Stimulated activated CD4-positive, alpha-beta T cell treated with anti-CD3 and anti-CD28 coated beads, Interleukin-15, amount 100 ng/mL, for 48 hours (primary cell): ENCODE results near the gene JAG1.

Source experiments
- DNase-seq, 2 donors: peaks; one replicate each; pipeline ENCODE4 v3.0.0-alpha.2; 2020; ENCODE audit warnings: low read depth in 2 of 2

Gene JAG1

DNA sequence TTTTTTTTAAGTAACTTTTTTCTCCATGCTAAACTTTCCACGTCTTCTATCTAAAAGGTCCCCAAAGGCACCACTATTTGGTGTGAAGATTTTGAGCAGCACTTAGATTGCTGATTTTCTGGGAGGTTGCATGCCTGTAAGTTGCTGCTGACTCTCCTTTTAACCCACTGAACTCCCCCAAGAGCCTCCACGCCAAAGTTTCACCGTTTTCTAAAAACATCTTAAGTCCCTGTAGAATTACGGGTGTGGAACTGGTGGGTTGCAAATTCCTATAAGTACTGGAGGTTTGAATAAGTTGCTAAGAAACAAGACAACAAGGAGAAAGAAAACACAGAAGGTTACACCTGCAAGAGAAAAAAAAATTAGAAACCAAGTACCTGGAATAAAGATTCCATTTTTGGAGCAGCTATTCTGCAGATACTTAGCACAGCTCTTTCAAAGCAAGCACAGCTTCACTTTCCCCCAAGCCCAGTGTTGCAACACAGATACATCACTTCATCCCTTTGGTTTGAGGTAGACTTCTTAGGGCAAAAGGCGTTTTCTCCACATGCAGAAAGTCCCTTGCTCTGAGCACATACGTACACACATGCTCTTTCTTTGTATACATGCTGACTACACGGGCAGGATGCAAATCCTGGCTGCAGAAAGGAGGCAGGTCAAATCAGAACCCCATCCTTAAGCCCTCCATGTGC, 5.0 kb downstream of the JAG1 start:
- DNase-seq: no peak

DNA sequence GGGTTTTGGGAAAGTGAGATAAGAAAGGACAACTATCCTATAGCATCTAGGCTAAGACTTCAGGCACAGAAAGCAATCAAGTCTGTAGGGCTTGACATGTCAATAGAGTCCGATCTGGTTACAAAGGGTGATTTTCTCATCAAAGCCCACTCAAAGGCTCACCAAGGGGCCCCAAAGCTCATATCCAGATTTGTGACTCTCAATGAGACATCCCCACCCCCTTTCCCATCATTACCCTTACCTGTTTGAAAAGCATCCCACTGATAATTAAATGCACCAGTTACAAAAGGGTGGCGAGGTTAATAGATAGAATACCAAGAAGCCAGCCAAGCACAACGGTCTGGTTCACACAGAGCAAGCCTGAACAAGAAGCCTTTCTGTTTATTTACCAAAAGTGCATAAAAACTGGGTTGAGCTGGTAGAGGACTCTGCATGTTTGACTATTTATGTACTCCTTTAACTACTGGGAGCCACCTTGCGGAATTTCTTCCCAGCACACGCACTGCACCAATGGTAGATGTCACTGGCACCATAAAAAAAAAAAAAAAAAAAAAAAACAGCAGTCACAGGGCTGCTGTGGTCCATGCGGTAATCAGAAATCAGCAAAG, 6.1 kb downstream of the JAG1 start:
- no peak for DNase-seq

DNA sequence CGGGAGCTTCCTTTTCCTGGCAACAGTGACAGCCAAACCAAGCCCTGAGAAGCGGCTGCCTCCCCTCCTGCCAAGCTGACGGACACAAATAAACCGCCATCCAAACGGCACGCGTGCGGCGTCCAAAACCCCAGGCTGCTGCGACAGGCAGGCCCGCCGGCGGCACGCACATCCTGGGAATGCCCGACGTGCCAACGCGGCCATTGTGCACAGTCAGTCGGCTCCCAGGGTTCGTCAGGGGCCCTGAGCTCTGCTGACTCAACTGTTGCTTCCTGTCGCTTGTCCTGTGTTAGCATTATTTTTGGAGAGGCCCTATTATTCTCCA, 6.8 kb downstream of the JAG1 start:
- no peak for DNase-seq

DNA sequence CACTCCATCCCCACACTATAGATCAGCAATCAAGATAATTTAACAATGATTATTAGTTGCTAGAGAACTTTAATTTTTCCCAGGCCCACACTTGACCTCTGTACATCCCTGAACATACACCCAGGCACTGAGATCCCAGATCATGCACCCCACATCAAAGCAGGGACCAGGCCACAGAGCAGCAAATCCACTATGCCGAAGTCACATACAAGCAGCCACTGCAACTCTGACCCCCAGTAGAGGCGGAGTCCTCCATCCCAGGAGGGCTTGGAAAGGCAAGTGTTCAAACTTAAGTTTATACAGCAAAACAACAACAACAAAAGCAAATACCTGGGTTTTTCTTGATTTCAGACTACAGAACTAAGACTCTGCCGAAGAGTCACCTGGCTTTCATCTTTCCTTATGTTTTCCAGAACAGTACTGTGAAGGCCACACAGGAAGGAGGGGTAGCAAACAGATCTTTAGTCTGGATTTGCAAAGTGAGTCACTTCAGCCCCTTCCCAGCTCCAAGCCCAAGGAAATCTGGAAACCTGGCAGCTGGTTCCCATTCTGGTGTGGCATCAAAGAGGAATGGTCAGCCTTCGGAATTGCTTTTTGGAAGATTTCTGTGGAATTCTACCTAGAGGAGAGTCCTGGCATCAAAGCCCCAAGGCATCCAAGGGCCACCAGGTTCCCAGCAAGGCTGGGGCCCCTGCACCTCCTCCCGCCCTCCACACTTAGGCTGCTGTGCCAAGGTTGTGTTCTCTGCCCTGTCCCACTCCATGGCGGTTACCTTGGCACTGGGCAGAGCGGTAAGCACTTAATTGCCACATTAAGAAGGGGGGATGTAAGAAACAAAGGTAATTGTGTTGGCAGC, 7.3 kb downstream of the JAG1 start:
- no peak for DNase-seq

DNA sequence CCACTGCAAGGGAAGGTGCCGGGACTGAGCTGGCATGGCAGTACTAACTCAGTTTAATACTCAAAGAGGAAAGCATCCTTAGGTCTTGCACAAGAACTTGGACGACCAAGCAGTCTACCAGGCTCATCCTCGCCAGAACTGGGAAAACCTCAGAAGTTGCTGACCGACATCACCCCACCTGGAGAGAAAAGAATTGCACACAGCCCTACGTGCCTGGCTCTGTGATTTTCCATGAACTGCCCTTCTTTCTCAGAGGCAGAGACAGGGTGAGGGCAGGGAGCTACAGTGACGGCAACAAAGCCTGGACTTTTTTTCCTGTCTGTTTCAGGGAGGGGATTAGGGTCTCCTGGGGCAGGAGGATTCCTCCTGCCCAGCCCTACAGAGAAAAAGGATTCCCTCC, 8.0 kb downstream of the JAG1 start:
- DNase-seq: no peak

DNA sequence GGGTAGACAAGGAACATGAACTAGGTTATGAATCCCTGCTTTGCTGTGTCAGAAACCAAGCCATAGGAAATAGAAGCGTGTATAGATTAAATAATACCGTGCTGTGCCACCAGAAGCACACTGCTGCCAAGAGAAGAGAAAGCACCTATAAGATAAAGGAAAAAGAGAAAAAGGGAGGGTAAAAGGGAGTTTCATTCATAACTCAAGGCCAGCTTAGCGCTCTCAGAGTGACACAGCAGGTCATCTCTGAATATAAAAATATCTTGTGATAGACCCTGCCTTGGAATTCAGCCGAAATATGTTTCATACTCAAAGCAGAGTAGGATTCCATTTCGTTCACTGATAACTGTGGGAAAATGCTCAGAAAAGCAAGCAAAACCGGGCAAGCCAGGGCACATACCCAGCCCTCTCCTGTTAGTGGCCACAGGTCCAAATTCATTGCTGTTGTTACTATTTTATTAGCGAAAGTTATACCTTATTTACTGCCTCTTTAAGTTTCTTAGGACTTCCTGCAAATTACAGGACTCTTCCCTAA, 8.7 kb downstream of the JAG1 start:
- no peak for DNase-seq

DNA sequence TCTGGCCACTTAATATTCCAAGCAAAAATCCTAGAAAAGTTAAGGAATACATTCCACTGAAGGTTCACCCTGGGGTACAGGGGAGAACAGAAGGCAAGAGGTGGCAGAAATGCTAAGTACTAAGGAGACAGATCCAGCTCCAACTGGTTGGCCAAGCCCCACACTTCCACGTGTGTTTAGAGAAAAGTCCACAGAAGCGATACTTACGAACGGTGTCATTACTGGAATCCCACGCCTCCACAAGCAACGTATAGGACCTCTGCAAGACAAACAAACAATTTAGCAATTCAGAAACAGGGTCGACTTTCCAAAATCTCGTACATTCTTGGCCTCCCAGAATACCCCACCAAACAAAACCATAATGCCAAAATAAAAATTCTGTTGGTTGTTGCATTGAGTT, 10.0 kb downstream of the JAG1 start:
- DNase-seq: no peak

DNA sequence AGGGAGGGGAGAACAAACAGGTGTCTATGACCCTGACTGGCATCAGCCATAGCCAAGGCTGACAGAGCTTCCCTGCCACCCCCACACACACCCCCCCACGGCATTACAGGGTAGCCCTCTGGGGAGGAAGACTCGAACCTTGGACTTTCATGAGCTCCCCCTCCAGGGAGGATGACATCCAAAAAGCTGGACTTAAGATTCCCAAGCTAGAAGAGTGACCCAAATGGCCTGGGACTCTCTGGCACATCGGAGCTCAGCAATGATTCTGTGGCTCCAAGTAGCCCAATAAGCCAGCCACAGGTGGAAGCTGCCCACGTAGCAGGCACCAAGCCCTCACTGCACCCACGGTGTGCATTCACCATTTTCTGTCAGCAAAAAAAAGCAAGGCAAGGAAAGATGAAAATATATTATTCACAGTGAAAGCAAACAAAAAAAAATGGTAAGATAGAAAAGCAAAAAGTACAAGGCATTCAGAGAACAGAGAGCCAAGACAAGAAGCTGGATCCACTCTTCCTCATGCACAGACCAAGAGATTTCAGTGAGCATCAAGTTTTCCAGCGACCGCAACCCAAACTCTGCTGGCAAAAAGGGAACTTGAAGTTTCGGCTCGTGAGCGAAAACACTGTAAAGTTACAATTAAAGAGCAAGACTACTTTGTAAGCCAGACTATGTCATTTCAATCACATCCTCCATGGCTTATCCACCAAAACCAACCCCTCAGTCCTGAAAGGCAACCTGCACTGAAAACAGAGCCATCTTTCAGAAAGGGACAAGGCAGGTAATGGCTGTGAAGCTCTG, 10.9 kb downstream of the JAG1 start:
- no peak for DNase-seq

DNA sequence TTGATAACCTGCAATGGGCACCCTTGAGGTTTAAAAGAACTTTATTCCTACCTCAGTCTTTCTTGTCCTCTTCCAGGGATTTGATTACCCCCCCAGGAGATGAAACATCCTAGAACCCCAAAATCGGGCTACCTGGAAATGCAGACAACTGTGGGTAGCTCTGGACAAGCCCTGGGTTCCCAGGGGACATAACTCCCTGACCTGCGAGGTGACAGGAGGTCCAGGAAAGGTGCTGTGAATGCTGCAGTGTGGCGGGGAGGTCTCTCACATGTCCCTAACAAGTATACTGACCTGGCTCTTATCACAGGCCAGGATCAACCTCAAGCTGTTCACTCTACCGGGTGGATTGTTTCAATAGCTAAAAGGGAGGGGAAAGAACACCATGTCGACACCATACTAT, 11.6 kb downstream of the JAG1 start:
- no peak for DNase-seq

DNA sequence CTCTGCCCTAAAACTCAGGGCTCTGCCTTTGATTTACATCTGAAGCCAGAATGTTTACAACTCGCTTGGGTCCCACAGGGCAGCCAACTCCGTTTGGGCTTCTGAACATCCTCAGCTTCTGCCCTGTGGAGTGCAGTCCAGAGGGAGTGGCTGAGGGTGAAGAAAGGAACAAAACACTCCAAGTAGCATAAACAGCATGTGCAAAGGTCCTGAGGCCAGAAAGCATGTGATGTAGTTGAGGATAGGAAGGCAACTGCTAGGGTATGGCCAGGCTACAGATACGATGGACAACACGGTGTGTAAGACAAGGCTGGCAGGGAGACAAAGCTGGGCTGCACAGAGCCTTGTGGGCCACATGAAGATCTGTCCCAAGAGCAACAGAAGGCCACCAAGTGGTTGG, 12.5 kb downstream of the JAG1 start:
- no peak for DNase-seq

DNA sequence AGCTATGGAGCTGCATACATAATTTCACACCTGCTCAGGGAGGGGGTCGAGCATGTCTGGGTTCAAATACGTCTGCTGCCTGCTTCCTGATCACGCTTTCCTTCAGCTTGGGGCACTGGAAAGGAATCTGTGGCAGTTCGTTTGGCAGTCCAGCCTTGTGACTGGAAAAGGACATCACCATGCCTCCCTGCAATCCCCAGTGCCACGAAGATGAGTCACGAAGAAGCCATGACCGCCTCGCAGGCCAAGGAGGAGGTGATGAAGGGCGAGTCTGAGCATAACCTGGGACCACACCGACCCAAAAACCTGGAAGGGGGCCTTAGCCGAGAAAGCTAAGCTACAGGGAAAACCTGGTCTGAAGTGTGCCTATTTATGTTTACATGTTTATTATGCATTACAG, 13.1 kb downstream of the JAG1 start:
- DNase-seq: no peak

DNA sequence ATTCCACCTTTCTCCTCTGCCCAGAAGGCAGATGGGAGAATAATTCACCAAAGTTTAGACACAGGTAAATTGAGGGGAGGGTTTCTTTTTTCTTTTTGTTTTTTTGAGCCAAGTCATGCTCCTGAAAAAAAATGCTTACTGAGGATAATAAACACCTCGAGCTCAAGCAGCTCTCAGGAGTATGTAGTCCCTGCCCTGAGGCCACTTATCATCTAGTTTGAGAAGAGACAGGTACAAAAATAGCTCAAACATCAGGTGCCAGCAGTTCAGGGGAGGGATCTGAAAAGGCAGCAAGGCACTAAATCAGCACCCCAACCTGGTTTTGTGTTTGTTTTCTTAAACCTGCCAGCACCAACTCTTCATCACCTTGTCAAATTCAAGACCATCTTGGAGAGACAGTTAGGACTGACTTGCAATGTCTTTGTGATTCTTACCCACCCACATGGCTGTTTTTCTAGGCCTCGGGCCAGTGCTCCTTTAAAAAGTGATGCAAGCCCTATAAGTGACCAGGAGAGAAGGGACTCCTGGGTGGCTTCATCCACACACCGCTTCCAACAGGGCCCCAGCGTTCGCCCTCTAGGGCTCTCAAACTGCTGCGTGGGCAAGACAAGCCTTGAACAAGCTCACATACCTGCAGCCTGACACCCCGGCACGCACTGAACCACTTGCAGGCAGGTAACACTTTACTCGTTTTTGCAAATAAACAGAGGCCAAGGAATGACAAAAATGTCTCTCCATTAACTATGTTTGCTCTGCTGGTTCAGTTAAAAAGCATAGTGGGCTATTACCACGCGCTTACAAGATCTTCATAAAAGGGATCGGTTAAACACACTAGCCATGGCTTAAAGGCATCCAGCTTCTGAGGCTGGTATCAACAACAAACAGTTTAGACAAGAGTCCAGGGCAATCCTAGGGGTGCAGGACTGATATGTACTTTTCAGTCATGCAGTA, 13.9 kb downstream of the JAG1 start:
- DNase-seq: no peak

DNA sequence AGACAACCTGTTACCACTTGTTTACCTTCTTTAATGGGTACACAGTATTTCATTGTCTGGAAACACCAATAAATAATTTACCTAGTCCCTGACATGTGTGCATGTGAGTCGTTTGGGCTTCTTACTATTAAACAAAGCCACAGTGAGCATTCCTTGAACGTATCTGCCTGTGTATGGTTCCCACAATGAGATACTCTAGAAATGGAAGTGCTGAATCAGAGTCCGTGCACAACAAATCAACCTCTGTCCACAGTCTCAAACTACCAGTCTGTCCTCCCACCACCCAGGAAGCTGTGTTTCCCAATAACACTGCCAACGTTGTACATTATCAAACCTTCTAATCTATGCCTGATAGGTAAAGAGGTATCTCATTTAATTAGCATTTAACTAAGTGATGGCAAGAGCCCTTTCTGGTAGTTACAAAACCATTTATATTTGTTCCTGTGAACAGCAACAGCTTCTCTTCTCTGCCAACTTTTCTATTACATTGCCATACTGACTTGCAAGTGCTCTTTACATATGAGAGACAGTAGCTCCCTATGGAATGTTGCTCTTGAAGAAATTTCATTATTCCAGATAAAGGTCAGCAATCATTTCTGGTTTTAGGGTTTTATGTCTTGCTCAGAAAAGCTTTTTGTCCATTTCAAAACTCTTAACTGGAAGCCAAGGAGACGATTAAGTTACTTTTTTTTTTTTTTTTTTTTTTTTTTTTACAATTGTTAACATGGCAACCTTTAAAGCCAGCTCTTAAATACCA, 14.7 kb downstream of the JAG1 start:
- DNase-seq: no peak

DNA sequence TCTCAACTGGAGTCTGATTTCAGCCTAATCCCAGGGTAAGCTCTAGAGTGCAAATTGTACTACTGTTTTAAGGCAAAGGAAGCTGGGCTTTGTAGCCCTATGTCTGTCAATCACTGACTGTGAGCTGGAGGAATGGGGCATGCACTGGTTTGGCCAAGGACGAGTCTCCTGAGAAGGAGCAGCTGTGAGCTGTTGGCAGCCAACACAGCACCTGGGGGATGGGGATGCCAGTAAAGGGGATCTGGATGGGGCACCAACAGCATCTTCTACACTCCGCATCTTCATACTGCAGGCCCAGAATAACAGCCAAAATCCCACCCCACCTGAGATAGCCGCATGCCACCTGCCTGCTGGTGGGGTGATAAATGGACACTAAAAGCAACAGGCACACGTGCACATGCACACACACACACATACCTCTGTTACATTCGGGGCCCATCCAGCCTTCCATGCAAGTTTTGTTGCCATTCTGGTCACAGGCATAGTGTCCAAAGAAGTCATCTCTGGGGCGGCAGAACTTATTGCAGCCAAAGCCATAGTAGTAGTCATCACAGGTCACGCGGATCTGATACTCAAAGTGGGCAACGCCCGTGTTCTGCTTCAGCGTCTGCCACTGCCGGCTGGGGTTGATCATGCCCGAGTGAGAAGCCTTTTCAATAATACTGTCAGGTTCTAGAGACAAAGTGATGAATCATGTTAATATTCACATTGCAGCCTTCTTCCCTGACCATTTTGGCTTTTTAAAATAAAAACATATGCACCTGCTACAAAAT, 15.6 kb downstream of the JAG1 start:
- no peak for DNase-seq

DNA sequence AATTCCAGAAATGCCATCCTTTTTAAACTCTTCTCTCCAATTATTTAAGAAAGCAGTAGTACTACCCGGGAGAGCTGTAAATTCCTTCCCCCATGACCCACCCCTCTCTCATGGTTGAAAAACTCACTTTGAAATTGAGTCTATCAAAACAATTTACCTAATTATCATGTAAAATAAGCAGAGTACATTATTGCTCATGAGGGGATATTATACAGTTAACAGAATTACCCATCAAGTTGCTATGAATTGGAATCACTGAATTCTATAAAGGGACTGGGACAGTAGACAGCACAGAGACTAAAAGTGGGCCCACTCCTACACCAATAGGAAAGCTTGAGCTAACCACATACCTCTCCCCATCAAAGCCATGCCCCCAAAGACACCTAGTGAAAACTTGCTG, 16.3 kb downstream of the JAG1 start:
- DNase-seq: no peak

DNA sequence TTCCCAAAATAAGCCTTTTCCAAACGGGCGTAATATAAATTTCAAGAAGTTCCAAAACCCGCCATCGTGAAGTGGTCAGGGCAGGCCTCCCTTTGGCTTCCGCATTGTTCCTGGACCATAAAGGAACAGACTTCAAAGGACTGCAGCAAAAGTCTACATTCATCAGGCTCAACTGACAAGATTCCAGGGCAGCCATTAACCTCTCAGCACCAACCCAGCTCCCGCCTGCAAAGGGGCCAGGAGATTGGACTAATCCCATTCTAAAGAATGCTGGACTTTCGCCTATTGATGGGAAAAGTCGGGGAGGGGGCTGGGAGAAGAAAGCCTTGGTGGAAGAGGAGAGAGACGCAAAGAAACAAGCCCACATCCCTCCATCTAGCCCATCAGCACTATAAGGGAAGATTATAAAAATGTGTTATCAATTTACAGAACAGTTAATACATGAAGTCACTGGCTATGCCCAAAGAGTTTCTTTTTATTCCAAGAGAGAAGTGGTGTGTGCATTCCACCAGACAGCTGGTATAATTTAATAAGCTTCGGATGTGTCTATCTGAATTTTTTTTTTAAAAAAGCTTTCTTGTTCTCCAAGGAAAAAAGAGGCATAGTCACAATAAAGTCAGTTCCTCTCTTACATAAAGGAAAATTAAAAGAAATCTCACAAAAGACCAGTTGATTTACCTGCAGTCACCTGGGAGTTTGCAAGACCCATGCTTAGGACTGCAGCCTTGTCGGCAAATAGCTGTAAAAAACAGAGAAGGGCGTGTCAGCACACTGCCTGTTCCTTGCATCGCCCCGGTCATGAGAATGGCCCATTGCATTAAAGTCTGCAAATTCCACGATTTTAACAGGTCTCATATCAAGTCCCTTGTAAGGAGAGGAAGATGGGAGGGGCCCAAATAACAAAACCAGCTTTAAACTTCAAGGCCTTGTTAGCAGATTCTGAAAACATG, 17.8 kb downstream of the JAG1 start:
- no peak for DNase-seq

DNA sequence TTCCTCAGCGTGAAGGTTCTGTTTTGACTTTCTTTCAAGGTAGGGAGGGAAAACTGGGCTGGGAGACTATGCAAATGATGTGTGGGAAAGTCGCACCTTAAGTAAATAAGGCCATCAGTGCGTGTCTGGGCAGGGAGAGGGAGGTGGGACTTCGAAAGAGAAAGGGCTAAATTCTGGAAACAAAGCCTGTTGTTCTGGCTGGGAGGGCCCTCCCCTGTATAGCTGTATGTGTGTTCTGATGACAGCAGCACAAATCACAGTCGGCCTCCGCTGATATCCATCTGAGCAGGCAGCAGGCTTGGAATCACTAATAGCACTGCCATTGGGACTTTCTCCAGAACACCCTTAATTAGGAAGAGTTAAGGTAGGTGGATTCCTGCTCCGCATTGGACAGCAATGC, 19.2 kb downstream of the JAG1 start:
- DNase-seq: no peak

DNA sequence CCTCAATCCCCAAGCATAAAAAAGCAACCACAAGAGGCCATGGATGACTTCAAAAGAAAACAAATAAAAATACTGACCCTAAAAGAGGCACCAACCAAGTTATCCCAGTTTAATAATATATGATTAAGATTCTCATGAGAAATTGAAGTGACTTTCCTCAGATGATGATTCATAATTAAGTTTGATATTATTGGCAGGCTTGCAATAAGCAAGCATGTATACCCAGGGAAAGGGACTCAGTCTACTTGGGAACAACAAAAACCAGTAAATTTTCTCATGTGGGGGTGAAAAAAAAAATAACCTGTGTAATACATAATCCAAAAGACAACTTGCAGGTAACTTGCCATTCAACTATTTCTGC, 19.6 kb downstream of the JAG1 start:
- DNase-seq: no peak
